Endothelial cell of umbilical vein (primary cell): ENCODE measurements around the gene TOGARAM2.

Experiments
- CTCF ChIP-seq, 2 donors: IDR thresholded peaks; 1 replicate in 1 of 2; 2 replicates in 1 of 2; pipeline ENCODE4 v1.5.1; 2011; ENCODE audit warnings: low read length in 2 of 2, mild to moderate bottlenecking in 2 of 2, moderate library complexity in 2 of 2, control low read depth in 1 of 2, inconsistent platforms in 1 of 2, low read depth in 1 of 2; ENCODE audit not compliant: insufficient read depth in 1 of 2; ENCODE audit errors: extremely low read depth in 1 of 2
- EZH2 ChIP-seq: IDR thresholded peaks from 2 replicates; pipeline ENCODE4 v1.6.1; 2012; ENCODE audit warnings: borderline replicate concordance, low read depth, mild to moderate bottlenecking, moderate library complexity, low read length, inconsistent platforms; ENCODE audit not compliant: severe bottlenecking
- GATA2 ChIP-seq: IDR thresholded peaks from 2 replicates; pipeline ENCODE4 v1.7.0; 2011; ENCODE audit warnings: low read depth, mild to moderate bottlenecking, moderate library complexity, mixed read lengths, low read length; ENCODE audit not compliant: insufficient read length, insufficient read depth
- JUN ChIP-seq: IDR thresholded peaks from 2 replicates; pipeline ENCODE4 v1.6.1; 2011; ENCODE audit warnings: borderline replicate concordance, low read depth; ENCODE audit not compliant: insufficient read length, insufficient read depth
- POLR2A ChIP-seq: IDR thresholded peaks from 2 replicates; pipeline ENCODE4 v1.6.1; 2012; ENCODE audit warnings: low read depth, mild to moderate bottlenecking, control low read depth, low read length
- POLR2AphosphoS5 ChIP-seq: IDR thresholded peaks from 2 replicates; pipeline ENCODE4 v1.6.1; 2012; ENCODE audit warnings: low read depth, mild to moderate bottlenecking, control low read depth, low read length, moderate library complexity; ENCODE audit not compliant: insufficient read depth

- TF ChIP-seq CTCF (IDR thresholded peaks at IDR 0.05; ENCODE audit: extremely low read depth in 1 of 2, insufficient read depth in 1 of 2, low read depth in 1 of 2, low read length in 2 of 2), result no peak
- TF ChIP-seq POLR2AphosphoS5, result no peak
- TF ChIP-seq POLR2A, result no peak
- TF ChIP-seq JUN, result no peak
- no peak for TF ChIP-seq EZH2
- no peak for TF ChIP-seq GATA2
Measured at GRCh38 chr2:28934769-28935168, 46.3 kb upstream of the TOGARAM2 start.
